Kidney tubule cell (primary cell): ENCODE data around the gene MPST.
A peak's percentile ranks its signal among the peaks of the same experiment; 100 is the strongest.

Experiments used
- DNase-seq: peaks from one replicate; pipeline ENCODE4 v3.0.0-alpha.2; 2018; ENCODE audit warnings: low spot score

The MPST gene

GRCh38 chr22:37022483-37023337, 3.2 kb downstream of the MPST start:
- no peak for DNase-seq

GRCh38 chr22:37023743-37024338, 4.3 kb downstream of the MPST start:
- DNase-seq, result no peak

GRCh38 chr22:37024339-37025157, 5.0 kb downstream of the MPST start:
- no peak for DNase-seq

- DNase-seq, result no peak
These were observed 6.0 kb downstream of the MPST start for GRCh38 chr22:37025500-37026070.

DNA sequence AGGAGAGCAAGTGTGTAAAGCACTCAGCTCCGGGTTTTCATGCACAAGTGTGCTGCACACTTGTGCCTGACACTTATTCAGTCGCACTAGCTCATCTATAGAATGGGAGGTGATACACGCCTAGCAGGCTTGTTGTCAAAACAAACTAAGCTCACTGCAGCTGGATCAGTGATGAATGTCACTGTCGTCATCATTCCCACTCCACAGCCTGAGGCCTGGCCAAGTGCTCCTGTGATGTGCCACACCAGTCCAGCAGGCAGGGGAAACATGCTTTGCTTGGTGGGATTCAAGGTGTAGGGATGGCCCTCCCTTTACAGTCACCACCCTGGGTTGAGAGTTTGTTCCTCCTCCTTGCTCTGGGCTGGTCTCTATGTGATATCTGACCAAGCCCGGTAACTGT, 6.8 kb downstream of the MPST start:
- no peak for DNase-seq

GRCh38 chr22:37027556-37027955, 8.0 kb downstream of the MPST start:
- no peak for DNase-seq

- no peak for DNase-seq
These were observed 9.4 kb downstream of the MPST start for GRCh38 chr22:37028692-37029674.

DNA sequence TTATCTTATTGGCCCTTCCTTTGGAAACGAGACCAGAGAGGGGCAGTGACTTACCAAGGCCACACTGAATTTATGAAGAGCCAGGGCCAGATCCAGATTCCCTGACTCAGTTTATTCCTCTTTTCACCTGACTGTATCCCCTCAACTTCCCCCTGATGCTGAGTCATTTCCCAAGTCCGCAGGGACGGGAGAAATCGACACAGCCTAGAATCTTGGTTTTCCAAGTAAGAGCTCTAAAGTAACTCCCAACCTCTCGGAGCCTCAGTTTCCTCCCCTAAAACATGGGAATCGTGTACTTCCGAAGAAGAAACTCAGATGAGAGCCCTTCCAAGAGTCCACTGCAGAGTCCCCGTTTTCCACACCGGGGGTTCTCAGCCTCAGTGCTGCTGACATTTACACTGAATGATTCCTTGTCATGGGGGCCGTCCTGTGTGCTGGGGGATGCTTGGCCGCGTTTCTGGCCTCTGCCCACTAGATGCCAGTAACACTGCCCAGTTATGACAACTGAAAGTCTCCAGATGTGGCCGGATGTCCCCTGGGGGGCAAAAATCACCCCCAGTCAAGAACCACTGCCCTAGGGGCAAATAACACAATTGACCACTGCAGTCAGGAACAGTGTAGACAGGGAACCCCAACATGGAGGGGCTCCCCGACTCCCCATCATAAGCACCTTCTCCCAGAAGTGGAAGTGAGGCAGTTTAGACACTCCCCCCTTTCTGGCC, 11.2 kb downstream of the MPST start:
- no peak for DNase-seq

- peak; percentile 30 for DNase-seq
These were observed 12.6 kb downstream of the MPST start for GRCh38 chr22:37032134-37032534.

DNA sequence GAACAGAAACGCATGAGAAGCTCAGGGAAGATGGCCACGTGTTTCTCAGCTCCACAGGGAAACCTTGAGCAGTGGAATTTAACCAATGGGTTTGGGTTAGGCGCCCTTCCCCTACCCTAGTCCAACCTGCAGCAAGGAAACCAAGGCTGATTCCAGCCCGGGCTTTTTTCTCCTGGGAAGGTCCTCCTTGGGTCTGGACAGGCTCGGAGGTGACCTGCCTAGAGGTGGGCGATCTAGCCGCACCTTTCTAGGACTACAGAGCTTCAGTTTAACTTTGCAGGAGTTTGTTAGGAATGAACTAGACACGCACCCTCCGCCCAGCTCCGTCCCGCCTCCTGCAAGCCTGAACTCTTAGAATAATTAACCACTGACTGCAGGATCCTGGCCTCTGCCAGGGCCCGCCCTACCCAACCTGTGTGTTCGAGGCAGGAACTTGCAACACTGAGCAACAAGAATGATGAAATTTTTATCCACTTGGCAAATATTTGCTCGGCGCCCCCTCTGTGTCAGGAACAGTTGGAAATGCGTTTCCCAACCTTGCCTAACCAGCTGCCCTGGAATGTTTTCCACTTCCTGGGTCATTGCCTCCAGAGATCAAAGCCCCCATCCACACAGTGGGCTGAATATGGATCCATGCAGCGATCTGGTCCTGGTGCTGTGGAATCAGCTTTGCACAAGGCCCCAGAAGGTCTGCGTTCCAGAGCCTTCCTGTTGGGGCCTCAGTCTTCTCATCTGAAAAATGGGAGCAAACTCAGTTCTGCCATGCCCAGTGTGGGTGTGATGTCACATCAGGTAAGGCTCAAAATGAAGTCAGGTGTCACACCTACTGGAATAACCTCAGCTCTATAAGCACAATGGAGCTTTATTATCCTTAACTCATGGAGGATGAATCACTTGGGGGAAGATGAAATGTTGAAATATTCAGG, 13.3 kb downstream of the MPST start:
- peak; percentile 92 for DNase-seq

DNA sequence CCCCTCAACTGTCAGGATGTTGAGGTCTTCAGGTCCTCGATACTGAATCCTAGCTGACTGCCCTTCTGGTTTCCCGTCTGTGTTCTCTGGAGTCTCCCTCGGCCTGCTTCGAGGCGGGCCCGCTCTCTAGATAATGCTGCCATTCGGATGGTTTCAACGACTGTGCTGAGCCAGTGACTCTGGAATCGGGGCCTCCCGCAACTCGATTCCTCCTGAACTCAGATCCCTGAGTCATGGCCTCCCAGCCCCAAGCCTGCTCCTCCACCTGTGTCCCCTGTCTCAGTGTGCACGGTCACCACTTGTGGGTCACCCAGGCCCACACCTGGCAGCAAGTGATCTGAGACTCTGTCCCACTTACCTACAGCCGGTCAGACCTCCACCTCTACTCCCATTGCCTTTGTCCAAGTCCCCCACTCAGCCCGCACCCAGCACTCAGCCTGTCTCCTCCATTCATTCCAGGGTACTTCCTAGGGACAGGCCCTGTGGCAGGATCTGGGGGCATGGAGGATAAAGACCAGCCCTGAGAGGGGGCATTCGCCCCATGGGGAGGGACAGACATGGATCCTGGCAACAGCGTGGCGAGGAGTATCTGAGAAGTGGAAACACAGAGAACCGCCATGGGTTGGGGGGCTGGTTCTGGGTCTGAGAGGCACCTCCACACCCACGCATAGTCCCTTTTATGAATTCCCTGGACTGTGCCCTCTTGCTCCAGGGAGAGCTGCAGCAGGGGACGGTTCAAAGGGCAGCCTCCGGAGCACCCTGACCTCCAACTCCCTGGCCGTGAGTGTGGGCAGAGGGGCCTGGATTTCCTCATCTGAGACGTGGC, 14.3 kb downstream of the MPST start:
- DNase-seq, result no peak

GRCh38 chr22:37036655-37037377, 17.3 kb downstream of the MPST start:
- DNase-seq, result no peak

DNA sequence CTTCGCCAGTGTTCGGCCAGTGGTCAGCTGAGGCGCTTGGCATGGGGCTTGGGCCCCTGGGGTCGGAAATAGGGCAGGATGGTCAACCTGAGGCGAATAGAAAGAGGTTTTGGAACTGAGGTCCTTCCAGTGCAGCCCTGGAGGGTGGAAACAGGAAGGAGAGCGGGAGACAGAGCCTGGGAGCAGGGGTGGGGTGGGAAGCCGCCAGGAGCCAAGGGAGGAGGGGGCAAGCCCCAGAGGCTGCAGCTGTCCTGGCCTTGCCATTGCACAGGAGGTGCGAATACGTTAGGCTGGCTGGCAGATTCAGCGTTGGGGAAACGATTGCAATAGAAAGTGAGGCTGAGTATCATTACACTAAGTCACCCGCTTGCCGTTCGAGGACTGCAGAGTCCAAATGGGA, 18.1 kb downstream of the MPST start:
- DNase-seq, result no peak

DNA sequence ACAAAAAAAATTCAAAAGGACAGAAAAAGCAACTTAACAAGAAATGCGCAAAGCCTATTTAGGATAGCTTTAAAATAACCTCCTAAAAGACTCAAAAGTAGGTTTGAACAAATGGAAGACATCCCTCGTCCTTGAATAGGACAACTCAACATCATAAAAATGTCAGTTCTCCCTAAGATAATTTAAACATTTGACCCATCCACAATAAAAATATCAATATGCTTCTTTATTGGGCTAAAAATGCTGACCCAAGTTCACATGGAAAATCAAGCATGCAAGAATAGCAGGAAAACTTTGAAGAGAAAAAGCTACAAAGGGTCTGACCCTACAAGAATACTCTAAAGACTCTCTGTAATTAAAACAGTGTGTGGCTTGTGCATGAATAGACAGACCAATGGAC, 19.9 kb downstream of the MPST start:
- no peak for DNase-seq

- no peak for DNase-seq
These were observed 23.8 kb downstream of the MPST start for GRCh38 chr22:37043209-37043827.

DNA sequence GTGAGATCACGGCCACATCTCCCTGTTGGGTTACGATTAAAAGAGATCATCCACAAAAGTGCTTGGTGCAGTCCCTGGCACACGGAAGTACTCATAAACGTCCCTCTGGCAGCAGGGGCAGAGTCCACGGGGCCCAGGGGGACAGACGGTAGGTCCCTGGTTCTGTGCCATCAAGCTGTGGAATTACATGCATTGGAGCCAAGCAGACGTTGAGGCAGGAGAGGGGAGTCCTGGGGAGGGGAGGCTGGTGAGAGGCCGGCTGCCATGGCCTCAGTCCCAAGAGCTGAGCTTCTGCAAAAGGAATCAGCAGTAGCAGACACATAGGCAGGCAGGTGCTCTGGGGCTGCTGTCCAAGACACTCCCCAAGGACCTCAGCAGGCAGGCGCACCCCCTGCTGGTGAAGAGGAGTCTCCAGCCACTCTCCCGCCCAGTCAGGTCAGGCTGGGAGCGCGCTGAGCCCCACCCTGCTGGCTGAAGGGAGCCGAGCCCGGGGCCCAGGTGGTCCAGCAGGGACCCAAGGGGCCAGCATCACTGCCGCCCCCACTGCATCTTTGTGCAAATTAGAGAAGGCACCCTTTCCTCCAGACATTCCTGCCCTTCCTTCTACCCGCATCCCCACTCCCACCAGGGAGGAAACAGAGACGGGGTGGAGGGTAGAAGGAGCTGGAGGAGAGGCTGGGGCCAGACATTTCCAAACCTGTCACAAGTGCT, 24.4 kb downstream of the MPST start:
- DNase-seq, result peak; percentile 77
